ENCODE results near the gene PRLHR. TPM values are rescaled to one million over a fixed set of nuclear protein-coding genes. Genes with fewer than 3 reads are reported as not detected.
A peak's percentile ranks its signal among the peaks of the same experiment; 100 is the strongest.

The PRLHR gene
- total RNA-seq, 1 experiment from 2014 or later, result not detected

GRCh38 chr10:118595064-118595420 is 406 bp downstream of the PRLHR start:
- POLR2A ChIA-PET, result interaction anchor here (0.6 to 0.8 kb wide), 2 partner anchors 37 to 106 kb away, joined by 3 read pairs; no protein-coding TSS in a partner anchor
- CTCF ChIA-PET, result interaction anchor here (0.5 to 4.3 kb wide), 56 partner anchors 9 to 435 kb away, joined by 3 to 53 read pairs (median 5); partner anchors contain the start of genes CACUL1 and NANOS1
- DNase-seq (ENCODE audit: low spot score) (peak; percentile 17), ATAC-seq (no peak)
- H3K36me3 Mint-ChIP-seq, result no peaks in the 10 kb centered on the region
- no peak overlapping the region for H3K27ac Mint-ChIP-seq
- peak overlapping the region; percentile 82 for H3K4me3 Mint-ChIP-seq
- peaks cover 56% of the 10 kb centered on the region for H3K27me3 Mint-ChIP-seq (ENCODE audit: low read depth)
- H3K9me3 Mint-ChIP-seq, result no peaks in the 10 kb centered on the region
- peaks cover 21% of the 10 kb centered on the region for H3K4me1 Mint-ChIP-seq
- TF ChIP-seq, protein P1, sequence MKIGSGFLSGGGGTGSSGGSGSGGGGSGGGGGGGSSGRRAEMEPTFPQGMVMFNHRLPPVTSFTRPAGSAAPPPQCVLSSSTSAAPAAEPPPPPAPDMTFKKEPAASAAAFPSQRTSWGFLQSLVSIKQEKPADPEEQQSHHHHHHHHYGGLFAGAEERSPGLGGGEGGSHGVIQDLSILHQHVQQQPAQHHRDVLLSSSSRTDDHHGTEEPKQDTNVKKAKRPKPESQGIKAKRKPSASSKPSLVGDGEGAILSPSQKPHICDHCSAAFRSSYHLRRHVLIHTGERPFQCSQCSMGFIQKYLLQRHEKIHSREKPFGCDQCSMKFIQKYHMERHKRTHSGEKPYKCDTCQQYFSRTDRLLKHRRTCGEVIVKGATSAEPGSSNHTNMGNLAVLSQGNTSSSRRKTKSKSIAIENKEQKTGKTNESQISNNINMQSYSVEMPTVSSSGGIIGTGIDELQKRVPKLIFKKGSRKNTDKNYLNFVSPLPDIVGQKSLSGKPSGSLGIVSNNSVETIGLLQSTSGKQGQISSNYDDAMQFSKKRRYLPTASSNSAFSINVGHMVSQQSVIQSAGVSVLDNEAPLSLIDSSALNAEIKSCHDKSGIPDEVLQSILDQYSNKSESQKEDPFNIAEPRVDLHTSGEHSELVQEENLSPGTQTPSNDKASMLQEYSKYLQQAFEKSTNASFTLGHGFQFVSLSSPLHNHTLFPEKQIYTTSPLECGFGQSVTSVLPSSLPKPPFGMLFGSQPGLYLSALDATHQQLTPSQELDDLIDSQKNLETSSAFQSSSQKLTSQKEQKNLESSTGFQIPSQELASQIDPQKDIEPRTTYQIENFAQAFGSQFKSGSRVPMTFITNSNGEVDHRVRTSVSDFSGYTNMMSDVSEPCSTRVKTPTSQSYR (CRISPR knock-in tag; IDR thresholded peaks at IDR 0.05), result no peak
- TF ChIP-seq, protein P2, sequence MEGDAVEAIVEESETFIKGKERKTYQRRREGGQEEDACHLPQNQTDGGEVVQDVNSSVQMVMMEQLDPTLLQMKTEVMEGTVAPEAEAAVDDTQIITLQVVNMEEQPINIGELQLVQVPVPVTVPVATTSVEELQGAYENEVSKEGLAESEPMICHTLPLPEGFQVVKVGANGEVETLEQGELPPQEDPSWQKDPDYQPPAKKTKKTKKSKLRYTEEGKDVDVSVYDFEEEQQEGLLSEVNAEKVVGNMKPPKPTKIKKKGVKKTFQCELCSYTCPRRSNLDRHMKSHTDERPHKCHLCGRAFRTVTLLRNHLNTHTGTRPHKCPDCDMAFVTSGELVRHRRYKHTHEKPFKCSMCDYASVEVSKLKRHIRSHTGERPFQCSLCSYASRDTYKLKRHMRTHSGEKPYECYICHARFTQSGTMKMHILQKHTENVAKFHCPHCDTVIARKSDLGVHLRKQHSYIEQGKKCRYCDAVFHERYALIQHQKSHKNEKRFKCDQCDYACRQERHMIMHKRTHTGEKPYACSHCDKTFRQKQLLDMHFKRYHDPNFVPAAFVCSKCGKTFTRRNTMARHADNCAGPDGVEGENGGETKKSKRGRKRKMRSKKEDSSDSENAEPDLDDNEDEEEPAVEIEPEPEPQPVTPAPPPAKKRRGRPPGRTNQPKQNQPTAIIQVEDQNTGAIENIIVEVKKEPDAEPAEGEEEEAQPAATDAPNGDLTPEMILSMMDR (IDR thresholded peaks at IDR 0.05), result no peak
- TF ChIP-seq CDX4 (CRISPR knock-in tag; IDR thresholded peaks at IDR 0.05; ENCODE audit: borderline replicate concordance) (no peak), USF1 (CRISPR knock-in tag; IDR thresholded peaks at IDR 0.05) (no peak), ERG (CRISPR knock-in tag; IDR thresholded peaks at IDR 0.05) (no peak), ESRRA (CRISPR knock-in tag; IDR thresholded peaks at IDR 0.05; ENCODE audit: borderline replicate concordance) (no peak), STAT6 (CRISPR knock-in tag; conservative IDR thresholded peaks at IDR 0.05; ENCODE audit: low read depth) (no peak), E2F4 (CRISPR knock-in tag; IDR thresholded peaks at IDR 0.05; ENCODE audit: borderline replicate concordance, low read depth) (no peak), HMGXB4 (CRISPR knock-in tag; IDR thresholded peaks at IDR 0.05) (no peak), ZNF121 (CRISPR knock-in tag; IDR thresholded peaks at IDR 0.05) (no peak), ARID4B (CRISPR knock-in tag; IDR thresholded peaks at IDR 0.05; ENCODE audit: borderline replicate concordance) (no peak)
- TF ChIP-seq, protein P3, sequence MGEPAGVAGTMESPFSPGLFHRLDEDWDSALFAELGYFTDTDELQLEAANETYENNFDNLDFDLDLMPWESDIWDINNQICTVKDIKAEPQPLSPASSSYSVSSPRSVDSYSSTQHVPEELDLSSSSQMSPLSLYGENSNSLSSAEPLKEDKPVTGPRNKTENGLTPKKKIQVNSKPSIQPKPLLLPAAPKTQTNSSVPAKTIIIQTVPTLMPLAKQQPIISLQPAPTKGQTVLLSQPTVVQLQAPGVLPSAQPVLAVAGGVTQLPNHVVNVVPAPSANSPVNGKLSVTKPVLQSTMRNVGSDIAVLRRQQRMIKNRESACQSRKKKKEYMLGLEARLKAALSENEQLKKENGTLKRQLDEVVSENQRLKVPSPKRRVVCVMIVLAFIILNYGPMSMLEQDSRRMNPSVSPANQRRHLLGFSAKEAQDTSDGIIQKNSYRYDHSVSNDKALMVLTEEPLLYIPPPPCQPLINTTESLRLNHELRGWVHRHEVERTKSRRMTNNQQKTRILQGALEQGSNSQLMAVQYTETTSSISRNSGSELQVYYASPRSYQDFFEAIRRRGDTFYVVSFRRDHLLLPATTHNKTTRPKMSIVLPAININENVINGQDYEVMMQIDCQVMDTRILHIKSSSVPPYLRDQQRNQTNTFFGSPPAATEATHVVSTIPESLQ (CRISPR knock-in tag; IDR thresholded peaks at IDR 0.05), result no peak
- TF ChIP-seq, protein P4, sequence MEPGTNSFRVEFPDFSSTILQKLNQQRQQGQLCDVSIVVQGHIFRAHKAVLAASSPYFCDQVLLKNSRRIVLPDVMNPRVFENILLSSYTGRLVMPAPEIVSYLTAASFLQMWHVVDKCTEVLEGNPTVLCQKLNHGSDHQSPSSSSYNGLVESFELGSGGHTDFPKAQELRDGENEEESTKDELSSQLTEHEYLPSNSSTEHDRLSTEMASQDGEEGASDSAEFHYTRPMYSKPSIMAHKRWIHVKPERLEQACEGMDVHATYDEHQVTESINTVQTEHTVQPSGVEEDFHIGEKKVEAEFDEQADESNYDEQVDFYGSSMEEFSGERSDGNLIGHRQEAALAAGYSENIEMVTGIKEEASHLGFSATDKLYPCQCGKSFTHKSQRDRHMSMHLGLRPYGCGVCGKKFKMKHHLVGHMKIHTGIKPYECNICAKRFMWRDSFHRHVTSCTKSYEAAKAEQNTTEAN (CRISPR knock-in tag; IDR thresholded peaks at IDR 0.05), result no peak
